ACHN (cell line): ENCODE measurements around the gene SURF4.

Experiments used
- DNase-seq: peaks from one replicate; pipeline ENCODE4 v3.0.0-alpha.2; 2015
- in situ Hi-C: cut with HindIII; loops from 2 replicates; pipeline ENCODE4 v1.10.0; 2017; ENCODE audit warnings: low sequenced_read_pairs, low pct_ligation_motif_present, low pct_unique_long_range_greater_than_20kb

Gene SURF4

GRCh38 chr9:133375724-133376654, at the start of gene SURF4, which contains the start of gene STKLD1:
TSS of gene SURF4 (minus strand) at chr9:133376060. CDS start at chr9:133375969, 91 bp downstream.
TSS of gene STKLD1 (plus strand) at chr9:133376366. CDS start at chr9:133376474, 108 bp downstream.
- in situ Hi-C loops: no loop called here
- peak; percentile 92 for DNase-seq

DNA sequence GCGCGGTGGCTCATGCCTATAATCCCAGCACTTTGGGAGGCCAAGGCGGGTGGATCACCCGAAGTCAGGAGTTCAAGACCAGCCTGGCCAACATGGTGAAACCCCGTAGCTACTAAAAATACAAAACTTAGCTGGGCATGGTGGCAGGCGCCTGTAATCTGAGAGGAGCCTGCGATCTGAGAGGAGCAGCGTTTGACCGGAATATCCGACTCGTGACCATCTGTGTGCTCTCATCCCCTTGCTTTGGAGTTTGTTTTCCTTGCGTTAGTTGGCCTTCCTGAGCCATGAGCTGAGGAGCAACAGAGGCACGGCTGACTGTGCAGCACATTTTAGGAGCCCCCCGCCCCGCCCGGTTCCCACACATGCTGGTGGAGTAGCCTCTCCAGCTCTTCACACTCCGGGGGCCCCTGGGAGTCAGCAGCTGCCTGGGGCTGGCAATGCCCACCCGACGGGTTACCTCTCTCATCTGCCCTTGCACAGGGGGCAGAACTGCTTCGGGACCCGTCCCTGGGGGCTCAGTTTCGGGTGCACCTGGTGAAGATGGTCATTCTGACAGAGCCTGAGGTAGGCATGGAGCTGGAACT, 49.3 kb upstream of the SURF4 start:
- DNase-seq: no peak
- in situ Hi-C loops: no loop called here

DNA sequence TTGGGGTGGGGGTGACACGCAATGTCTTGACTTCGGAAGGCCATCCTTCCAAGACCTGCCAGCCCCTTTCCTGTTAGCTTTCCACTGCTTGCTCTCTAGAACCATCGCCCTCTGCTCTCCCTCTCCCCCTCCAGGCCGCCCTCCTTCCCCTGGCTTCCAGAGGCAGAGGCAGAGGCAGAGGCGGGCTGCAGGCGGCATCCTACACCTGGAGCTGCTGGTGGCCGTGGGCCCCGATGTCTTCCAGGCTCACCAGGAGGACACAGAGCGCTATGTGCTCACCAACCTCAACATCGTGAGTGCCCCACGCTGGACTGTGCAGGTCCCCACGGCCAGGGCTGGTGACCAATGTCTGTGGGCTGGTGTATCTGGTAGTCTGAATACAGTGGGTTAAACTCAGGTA, 48.3 kb upstream of the SURF4 start:
- no peak for DNase-seq
- in situ Hi-C loops: no loop called here

DNA sequence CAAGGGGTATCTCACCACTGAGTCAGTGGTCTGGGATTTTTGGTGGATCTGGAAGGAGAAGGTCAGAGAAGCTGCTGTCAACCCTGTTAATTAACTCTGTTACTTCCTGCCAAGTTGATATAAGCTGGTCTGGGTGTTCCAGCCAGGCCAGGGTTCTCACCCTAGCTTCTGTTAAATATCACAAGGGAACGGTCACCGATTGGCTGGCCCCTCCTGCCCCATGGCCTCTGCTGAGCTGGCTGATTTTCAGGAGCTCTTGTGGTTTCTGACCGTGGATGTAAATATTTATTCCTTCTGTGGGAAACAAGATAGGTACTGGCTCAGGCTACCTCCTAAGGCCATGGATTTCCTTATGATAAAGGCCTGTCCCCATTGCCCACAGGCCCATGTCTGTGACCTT, 47.4 kb upstream of the SURF4 start:
- no peak for DNase-seq

DNA sequence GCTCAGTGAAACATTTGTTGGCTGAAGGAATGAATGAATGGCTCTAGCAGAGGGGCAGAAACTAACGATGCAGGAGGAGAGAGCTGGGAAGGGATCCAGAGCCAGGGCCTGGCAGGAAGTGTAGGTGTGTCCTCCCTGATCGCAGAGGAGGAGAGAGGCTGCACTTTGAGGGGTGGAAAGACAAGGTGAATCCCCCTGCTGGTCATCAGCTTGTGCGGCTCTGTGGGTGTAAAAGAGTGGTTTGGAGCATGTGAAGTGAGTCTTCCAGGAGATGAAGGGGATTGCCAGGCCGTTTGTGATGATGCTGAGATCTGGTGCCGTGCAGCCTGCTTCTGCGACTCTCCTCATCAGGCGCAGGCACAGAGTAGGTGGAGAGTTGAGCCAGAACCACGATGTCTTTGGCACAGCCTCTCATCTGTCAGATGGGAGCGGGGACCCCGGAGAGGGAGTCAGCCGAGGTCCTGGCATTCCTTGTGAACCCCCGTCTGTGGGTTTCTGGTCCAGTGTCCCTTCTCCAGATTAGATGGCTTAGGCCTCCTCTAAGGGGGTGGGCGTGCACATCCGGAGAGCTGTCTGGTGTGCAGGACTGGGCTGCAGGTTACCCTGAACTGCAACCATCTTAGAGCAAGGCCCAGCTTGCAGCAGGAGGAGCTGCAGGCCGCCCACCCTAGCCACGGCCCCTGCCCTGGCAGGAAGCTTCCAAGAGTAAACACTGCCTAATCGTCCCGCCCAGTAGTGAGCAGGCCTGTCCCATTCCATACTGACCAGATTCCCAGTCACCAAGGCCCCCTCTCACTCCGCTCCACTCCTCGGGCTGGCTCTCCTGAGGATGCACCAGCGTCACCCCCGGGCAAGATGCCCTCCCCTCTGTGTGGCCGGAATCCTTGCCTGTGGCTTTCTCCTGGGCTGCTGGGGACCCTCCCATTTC, 46.0 kb upstream of the SURF4 start, which contains the start of gene ADAMTS13:
Gene ADAMTS13, plus strand, starts transcription at position 753 of the 928 bp plus-strand sequence. Its CDS starts 77 bp downstream, at position 830.
- peak; percentile 6 for DNase-seq
- in situ Hi-C loops: no loop called here

More for the DNA sequence above, 47.4 kb upstream of the SURF4 start:
- in situ Hi-C loops: no loop called here

DNA sequence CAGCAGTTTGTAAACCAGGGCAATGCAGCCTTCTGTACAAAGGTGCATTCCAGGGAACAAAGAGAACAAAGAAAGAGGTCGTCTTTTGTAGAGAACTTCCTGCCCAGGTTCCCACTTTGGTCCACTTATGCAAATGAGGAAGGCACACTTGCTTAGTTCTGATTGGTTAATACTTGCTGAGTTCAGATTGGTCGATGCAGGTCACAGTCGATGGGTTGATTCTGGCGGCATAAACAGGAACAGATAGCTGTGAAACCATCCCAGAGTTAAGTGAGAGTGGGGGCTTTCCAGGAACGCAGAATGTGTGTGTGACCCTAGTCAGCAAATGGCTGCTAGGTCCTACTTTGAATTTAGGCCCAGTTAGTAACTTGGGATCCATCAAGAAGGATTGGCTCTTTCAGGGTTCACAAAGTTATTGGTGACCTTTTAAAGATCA, 44.5 kb upstream of the SURF4 start:
- DNase-seq: no peak
- in situ Hi-C loops: no loop called here

GRCh38 chr9:133419005-133419404, 43.1 kb upstream of the SURF4 start:
- DNase-seq: no peak

DNA sequence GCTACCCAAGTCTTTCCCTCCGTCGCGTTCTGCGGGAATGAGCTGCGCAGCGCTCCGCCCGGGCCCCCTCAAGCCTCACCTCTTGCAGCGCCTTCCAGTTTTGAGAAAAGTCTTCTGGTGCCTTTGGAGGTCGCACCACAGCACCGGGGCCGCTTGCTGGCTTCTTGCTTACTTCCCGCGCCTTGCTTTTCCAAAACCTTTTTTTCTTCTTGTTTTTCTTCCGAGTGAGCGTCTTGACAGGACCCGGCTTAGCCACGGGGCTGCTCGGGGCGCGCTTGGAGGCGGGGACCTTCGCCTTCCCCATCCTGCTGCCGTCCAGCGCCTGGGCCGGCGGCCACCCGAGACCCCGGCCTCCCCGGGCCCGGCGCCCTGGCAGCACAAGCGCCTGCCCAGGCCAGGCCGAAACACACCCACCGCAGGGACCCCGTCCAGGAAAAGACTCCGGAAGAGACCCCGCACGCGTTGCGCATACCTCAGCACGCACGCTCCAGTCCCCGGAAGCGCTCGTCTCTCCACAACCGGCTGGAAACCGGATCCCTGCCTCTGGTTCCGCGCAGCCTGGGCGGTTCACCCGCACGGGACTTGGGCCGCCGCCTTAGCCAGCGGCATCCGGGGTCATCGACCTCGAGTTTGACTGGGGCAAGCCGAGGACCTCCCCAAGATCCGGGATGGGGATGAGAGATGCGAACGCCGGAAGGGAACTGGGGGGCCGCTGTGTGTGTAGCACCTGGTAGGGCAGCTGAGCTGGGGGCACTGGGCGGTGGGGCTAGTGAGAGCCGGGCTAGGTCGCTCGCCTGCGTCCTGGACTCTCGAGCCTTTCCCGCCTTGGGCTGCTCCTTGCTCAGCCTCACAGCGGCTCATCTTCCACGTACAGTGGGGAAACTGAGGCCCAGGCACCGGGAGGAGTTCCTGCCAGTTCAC, 41.9 kb upstream of the SURF4 start, which contains the start of gene REXO4:
Gene REXO4, minus strand, starts transcription at position 470 of the 921 bp plus-strand sequence. Its CDS starts 166 bp downstream, at position 304.
- DNase-seq: peak; percentile 79
- in situ Hi-C loops: no loop called here

More at GRCh38 chr9:133419005-133419404, 43.1 kb upstream of the SURF4 start:
- in situ Hi-C loops: no loop called here

DNA sequence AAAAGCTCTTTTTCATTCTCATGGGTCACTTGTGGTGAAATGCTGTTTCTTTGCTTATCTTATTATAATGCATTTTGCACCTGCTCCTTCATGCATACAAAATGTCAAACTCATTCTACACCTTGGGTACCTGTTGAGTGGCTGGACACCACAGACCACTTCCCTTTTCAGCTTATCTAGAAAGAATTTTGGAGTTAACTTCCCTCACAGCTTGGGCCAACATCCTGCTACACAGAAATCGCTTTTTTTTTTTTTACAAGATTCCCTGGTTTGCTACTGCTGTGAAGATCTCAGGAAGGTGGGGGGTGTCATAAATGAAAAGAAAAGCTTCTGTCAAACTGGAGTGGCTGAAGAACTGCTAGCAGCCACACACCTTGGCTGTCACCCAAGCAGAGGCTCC, 39.3 kb upstream of the SURF4 start:
- DNase-seq: no peak
- in situ Hi-C loops: no loop called here

- in situ Hi-C loops: no loop called here
- no peak for DNase-seq
Observed at GRCh38 chr9:133408042-133408441, 32.2 kb upstream of the SURF4 start.

GRCh38 chr9:133406480-133407307, 30.8 kb upstream of the SURF4 start:
- in situ Hi-C loops: no loop called here
- DNase-seq: peak; percentile 42

DNA sequence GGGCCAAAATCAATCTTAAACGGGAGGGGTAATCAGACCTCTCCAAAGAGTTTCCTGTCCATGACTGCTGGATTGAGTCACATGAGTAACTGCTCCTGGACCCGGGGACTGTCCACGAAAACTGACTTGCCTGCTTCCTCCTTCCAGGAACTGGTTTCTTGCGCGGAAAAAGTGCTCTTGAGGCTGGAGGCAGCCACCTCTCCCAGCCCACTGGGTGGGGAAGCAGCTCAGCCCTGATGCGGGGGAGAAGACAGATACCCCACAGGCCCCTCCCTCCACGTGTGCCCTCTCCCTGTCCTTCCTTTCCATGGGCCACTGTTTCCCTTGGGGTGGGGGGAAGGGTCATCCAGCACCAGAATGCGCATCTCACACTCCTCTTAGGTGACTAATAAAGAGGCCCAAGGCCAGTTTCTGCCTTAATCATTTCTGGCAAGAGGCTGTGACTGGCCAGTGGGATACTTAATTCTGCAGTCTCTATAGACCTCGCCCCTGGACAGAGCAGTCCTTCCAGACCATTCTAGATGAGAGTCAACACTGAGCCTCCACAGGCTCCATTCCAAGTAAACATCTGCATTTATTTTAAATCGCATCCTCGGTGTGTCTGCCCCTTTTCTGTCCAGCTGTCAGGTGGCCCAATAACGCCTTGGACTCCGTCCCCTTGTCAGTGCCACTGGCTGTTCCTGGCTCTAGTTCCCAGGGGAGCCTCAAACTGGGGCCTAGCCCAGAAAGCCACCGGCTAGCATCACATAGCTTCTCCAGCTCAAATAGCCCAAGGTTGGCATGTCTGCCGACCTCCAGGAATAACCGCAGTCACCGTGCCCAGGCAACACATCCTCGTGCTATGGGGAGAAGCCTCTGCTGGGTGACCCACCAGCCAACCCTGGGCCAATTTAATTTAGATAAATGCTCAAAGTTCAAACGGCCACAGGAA, 29.9 kb upstream of the SURF4 start:
- in situ Hi-C loops: no loop called here
- no peak for DNase-seq

DNA sequence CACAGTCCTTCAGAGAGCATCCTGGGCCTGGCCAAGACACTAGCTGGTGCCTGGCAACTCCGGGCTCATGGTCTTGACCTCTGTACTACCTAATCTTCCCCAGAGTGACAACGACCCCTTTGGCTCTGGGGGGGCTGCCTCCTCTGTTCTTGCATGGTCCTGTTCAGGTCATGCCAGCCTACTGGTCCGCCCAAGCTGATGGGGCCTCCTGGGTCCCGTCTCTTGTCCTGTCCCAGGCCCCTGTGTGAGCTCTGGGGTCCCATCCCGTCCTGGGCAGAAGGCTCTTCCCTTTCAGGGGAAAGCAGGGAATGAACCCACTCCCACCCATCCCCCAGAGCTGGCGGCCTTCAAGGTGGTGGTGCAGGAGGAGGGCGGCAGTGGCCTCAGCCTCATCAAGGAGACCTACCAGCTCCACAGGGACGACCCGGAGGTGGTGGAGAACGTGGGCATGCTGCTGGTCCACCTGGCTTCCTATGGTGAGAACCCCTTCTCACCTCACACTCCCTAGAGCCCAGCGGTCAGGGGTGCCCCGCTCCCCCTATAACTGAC, 28.7 kb upstream of the SURF4 start:
- DNase-seq: no peak
- in situ Hi-C loops: no loop called here

DNA sequence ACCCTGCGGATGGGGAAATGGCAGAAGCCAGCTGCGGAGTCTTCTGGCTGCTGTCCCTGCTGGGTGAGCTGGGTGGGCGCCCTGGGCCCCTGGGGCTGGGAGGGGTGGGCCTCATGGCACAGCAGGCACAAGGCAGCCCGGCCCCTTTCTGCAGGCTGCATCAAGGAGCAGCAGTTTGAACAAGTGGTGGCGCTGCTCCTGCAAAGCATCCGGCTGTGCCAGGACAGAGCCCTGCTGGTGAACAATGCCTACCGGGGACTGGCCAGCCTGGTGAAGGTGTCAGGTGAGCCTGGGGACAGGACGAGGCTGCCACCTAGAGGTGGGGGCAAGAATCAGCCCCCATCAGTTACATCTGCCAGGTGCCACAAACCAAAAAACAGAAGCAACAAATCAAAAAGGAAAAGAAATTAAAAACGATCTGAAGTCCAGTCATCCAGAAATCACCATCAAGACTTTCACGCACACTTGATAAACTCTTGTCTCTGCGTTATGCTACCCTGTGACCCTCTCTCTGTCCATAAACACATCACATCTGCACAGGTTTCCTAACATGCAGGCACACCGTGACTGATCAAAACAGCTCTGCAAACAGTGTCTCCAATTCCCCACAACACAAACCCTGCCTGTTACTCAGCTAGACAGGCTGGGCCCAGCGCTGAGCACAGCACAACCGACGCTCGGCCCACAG, 28.1 kb upstream of the SURF4 start:
- DNase-seq: peak; percentile 10
- in situ Hi-C loops: no loop called here

DNA sequence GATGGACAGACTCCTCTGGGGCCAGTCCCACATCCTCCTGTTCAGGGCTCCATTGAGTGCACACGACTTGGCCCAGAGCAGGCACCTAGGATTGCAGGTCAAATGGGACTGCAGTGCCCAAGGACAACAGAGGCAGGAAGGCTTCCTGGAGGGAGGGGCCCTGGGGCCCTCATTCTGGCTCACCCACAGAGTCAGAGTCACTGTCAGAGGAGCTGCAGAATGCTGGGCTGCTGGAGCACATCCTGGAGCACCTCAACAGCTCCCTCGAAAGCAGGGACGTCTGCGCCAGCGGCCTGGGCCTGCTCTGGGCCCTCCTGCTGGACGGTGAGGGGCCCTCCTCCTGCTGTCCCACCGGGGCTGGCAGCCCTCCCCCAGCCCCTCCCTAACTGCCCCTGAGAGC, 26.8 kb upstream of the SURF4 start:
- DNase-seq: no peak
- in situ Hi-C loops: no loop called here
